Loucy (cell line): Measurements from ENCODE around the gene COMMD7.

Experiments used
- H2AFZ ChIP-seq: fragments of 200-600 bp; sonication (generic); 2 replicates; pipeline ENCODE4 v1.6.0; 2016; ENCODE audit warnings: antibody characterized with exemption, mild to moderate bottlenecking, low read length, moderate library complexity
- H3F3A ChIP-seq: fragments of 200-600 bp; 2 replicates; pipeline ENCODE4 v1.6.0; 2016; ENCODE audit warnings: antibody characterized with exemption, low read depth, mild to moderate bottlenecking
- H3K27me3 ChIP-seq: fragments of 200-600 bp; sonication (generic); 2 replicates; pipeline ENCODE4 v1.6.1; 2014; ENCODE audit warnings: low read length, mild to moderate bottlenecking; ENCODE audit not compliant: insufficient read depth, poor library complexity, severe bottlenecking
- H3K36me3 ChIP-seq: fragments of 200-600 bp; sonication (generic); 2 replicates; pipeline ENCODE4 v1.6.1; 2016; ENCODE audit warnings: low read length; ENCODE audit not compliant: insufficient read depth
- H3K4me1 ChIP-seq: fragments of 200-600 bp; sonication (generic); 2 replicates; pipeline ENCODE4 v1.5.1; 2014; ENCODE audit warnings: low read length, mild to moderate bottlenecking; ENCODE audit not compliant: insufficient read depth, poor library complexity, severe bottlenecking
- H3K4me2 ChIP-seq: fragments of 200-600 bp; sonication (generic); 2 replicates; pipeline ENCODE4 v1.6.0; 2014; ENCODE audit warnings: antibody characterized with exemption, low read length, low read depth, mild to moderate bottlenecking; ENCODE audit not compliant: poor library complexity, severe bottlenecking
- H3K4me3 ChIP-seq: fragments of 200-600 bp; sonication (generic); 2 replicates; pipeline ENCODE4 v1.5.1; 2014; ENCODE audit warnings: low read length, mild to moderate bottlenecking, mixed read lengths; ENCODE audit not compliant: poor library complexity, severe bottlenecking
- H3K79me2 ChIP-seq: fragments of 200-600 bp; sonication (generic); 2 replicates; pipeline ENCODE4 v1.6.1; 2014; ENCODE audit warnings: low read length; ENCODE audit not compliant: insufficient read depth
- H3K9ac ChIP-seq: fragments of 200-600 bp; sonication (generic); 2 replicates; pipeline ENCODE4 v1.6.0; 2014; ENCODE audit warnings: mild to moderate bottlenecking, low read depth, low read length, moderate library complexity; ENCODE audit not compliant: poor library complexity, severe bottlenecking
- H3K9me2 ChIP-seq: fragments of 200-600 bp; sonication (generic); replicated peaks from 2 replicates; pipeline ENCODE4 v1.6.1; 2016; ENCODE audit warnings: low read depth, low read length, mixed read lengths
- H3K9me3 ChIP-seq: fragments of 200-600 bp; sonication (generic); 2 replicates; pipeline ENCODE4 v1.6.1; 2014; ENCODE audit warnings: mild to moderate bottlenecking, antibody characterized with exemption, low read length, low read depth; ENCODE audit not compliant: insufficient read depth
- H4K20me1 ChIP-seq: fragments of 200-600 bp; sonication (generic); 2 replicates; pipeline ENCODE4 v1.6.0; 2014; ENCODE audit warnings: antibody characterized with exemption, low read length, mild to moderate bottlenecking; ENCODE audit not compliant: insufficient read depth, poor library complexity, severe bottlenecking
- EZH2phosphoT487 ChIP-seq: fragments of 200-600 bp; IDR thresholded peaks from 2 replicates; pipeline ENCODE4 v1.6.1; 2018; ENCODE audit warnings: antibody characterized with exemption, mild to moderate bottlenecking, moderate library complexity, borderline replicate concordance
- TF ChIP-seq, protein P1 (sequence below): fragments of 200-600 bp; sonication (generic); conservative IDR thresholded peaks from 2 replicates; pipeline ENCODE4 v1.5.1; 2014; ENCODE audit warnings: mild to moderate bottlenecking, antibody characterized with exemption, low read length

The COMMD7 gene

DNA sequence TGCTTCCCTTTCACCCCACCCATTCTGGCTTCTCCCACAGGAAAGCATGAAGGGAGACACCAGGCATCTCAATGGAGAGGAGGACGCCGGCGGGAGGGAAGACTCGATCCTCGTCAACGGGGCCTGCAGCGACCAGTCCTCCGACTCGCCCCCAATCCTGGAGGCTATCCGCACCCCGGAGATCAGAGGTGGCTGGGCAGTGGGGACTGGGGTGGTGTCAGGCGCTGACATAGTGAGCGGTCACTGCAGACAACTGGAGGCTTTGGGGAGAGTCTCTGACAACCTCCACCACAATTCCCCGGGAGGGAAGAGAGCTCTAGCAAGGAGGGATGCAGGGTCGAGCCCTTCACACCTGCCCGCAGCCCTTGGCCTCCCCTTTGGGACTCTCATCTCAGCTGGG is 37.0 kb upstream of the COMMD7 start:
- Histone ChIP-seq H3K4me1 (peaks cover 36% of the 10 kb centered on the region), H3K4me2 (no peak overlapping the region), H3F3A (peaks cover 5% of the 10 kb centered on the region; the same call in 1 of the 2 replicates), H3K79me2 (peaks cover 89% of the 10 kb centered on the region), H2AFZ (no peak overlapping the region), H3K27me3 (no peaks in the 10 kb centered on the region), H3K9me2 (no peaks in the 10 kb centered on the region), H4K20me1 (peaks cover 54% of the 10 kb centered on the region), H3K9me3 (no peaks in the 10 kb centered on the region), H3K4me3 (no peak overlapping the region), H3K36me3 (peaks cover 67% of the 10 kb centered on the region), H3K9ac (no peak overlapping the region)
- no peak for TF ChIP-seq EZH2phosphoT487
- TF ChIP-seq, protein P1, sequence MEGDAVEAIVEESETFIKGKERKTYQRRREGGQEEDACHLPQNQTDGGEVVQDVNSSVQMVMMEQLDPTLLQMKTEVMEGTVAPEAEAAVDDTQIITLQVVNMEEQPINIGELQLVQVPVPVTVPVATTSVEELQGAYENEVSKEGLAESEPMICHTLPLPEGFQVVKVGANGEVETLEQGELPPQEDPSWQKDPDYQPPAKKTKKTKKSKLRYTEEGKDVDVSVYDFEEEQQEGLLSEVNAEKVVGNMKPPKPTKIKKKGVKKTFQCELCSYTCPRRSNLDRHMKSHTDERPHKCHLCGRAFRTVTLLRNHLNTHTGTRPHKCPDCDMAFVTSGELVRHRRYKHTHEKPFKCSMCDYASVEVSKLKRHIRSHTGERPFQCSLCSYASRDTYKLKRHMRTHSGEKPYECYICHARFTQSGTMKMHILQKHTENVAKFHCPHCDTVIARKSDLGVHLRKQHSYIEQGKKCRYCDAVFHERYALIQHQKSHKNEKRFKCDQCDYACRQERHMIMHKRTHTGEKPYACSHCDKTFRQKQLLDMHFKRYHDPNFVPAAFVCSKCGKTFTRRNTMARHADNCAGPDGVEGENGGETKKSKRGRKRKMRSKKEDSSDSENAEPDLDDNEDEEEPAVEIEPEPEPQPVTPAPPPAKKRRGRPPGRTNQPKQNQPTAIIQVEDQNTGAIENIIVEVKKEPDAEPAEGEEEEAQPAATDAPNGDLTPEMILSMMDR: no peak

GRCh38 chr20:32779500-32780211 is 36.4 kb upstream of the COMMD7 start:
- H3K79me2 ChIP-seq: peaks cover 93% of the 10 kb centered on the region
- H3F3A ChIP-seq: peaks cover 5% of the 10 kb centered on the region; the same call in 1 of the 2 replicates

GRCh38 chr20:32777177-32777956 is 34.1 kb upstream of the COMMD7 start:
- H4K20me1 ChIP-seq: peaks cover 75% of the 10 kb centered on the region
- peaks cover 54% of the 10 kb centered on the region for H3K4me1 ChIP-seq
- H3K4me2 ChIP-seq: peak overlapping the region; percentile 66
- H3K4me3 ChIP-seq: peak overlapping the region; percentile 35
- no peaks in the 10 kb centered on the region for H3K27me3 ChIP-seq
- H3K36me3 ChIP-seq: peaks cover 41% of the 10 kb centered on the region
- H3K9ac ChIP-seq: peak overlapping the region; percentile 33
- peaks cover 100% of the 10 kb centered on the region for H3K79me2 ChIP-seq
- no peaks in the 10 kb centered on the region for H3K9me3 ChIP-seq
- no peaks in the 10 kb centered on the region for H3K9me2 ChIP-seq
- no peak overlapping the region for H2AFZ ChIP-seq
- no peak for TF ChIP-seq EZH2phosphoT487
- TF ChIP-seq, protein P1: no peak
- peaks cover 5% of the 10 kb centered on the region; the same call in 1 of the 2 replicates for H3F3A ChIP-seq

More at GRCh38 chr20:32779500-32780211, 36.4 kb upstream of the COMMD7 start:
- H3K9me2 ChIP-seq: no peaks in the 10 kb centered on the region
- H3K4me1 ChIP-seq: peaks cover 38% of the 10 kb centered on the region
- no peak overlapping the region for H3K4me3 ChIP-seq
- H3K36me3 ChIP-seq: peaks cover 61% of the 10 kb centered on the region
- TF ChIP-seq, protein P1: no peak
- no peak for TF ChIP-seq EZH2phosphoT487
- H3K9ac ChIP-seq: no peak overlapping the region
- no peak overlapping the region for H2AFZ ChIP-seq
- H3K9me3 ChIP-seq: no peaks in the 10 kb centered on the region
- no peaks in the 10 kb centered on the region for H3K27me3 ChIP-seq
- H4K20me1 ChIP-seq: peaks cover 60% of the 10 kb centered on the region
- no peak overlapping the region for H3K4me2 ChIP-seq
